ENCODE data around the gene TCEANC. TPM values are rescaled to one million over a fixed set of nuclear protein-coding genes. Genes with fewer than 3 reads are reported as not detected.
"Not testable (repeated sequence)": the region's sequence is repeated elsewhere in the genome, so short reads cannot be mapped to it uniquely, and the experiment has no call there.

The TCEANC gene
- total and polyA plus RNA-seq, 2 of the 4 experiments (the other 2 are of a cell fraction): 0.99 to 2.5 TPM

GRCh38 chrX:13676885-13677284 is 23.9 kb downstream of the TCEANC start:
- TF ChIP-seq ELK1 (IDR thresholded peaks at IDR 0.05; ENCODE audit: borderline replicate concordance, low read depth, low read length) (no peak), RCOR1 (IDR thresholded peaks at IDR 0.05; ENCODE audit: insufficient replicate concordance, low read length) (no peak), MAFK (IDR thresholded peaks at IDR 0.05; ENCODE audit: low read depth, low read length) (no peak), USF2 (IDR thresholded peaks at IDR 0.05; ENCODE audit: low read depth, low read length) (no peak), MXI1 (IDR thresholded peaks at IDR 0.05; ENCODE audit: borderline replicate concordance, low read depth, low read length) (no peak), MAZ (IDR thresholded peaks at IDR 0.05; ENCODE audit: borderline replicate concordance, low read depth, low read length) (no peak), RAD21 (IDR thresholded peaks at IDR 0.05; ENCODE audit: low read length) (no peak), POLR2A (IDR thresholded peaks at IDR 0.05; ENCODE audit: low read depth, low read length) (no peak), RFX5 (IDR thresholded peaks at IDR 0.05; ENCODE audit: low read depth, low read length) (no peak)
- no TSS peak for BruUV-seq (replicated peaks)

GRCh38 chrX:13679700-13680099 is 26.8 kb downstream of the TCEANC start:
- H2AFZ ChIP-seq (replicated peaks; ENCODE audit: low read length, poor library complexity); CTCF ChIA-PET: not testable (repeated sequence)

More at GRCh38 chrX:13676885-13677284, 23.9 kb downstream of the TCEANC start:
- H3K9ac ChIP-seq (ENCODE audit: low read depth, low read length): no peak overlapping the region
- dilution Hi-C loops (cut with HindIII; ENCODE audit: low sequenced_read_pairs, unreplicated experiment): no loop called here
- H3K36me3 ChIP-seq (ENCODE audit: control insufficient read depth, insufficient read depth, low read length): no peaks in the 10 kb centered on the region
- no peak for DNase-seq
- peaks cover 3% of the 10 kb centered on the region for H3K27me3 ChIP-seq (ENCODE audit: control insufficient read depth, insufficient read depth, low read length)
- H2BK15ac ChIP-seq (ENCODE audit: low read depth, low read length): no peak overlapping the region
- no peak overlapping the region for H3K4me3 ChIP-seq (ENCODE audit: insufficient read depth, low read depth, low read length)
- no peak overlapping the region for H3K18ac ChIP-seq (ENCODE audit: low read depth, low read length)
- ChIA-PET CTCF (no interaction called here), POLR2A (ENCODE audit: unreplicated experiment) (no interaction called here)
- H4K91ac ChIP-seq (ENCODE audit: insufficient read depth, low read depth, low read length): no peak overlapping the region
- in situ Hi-C loops (cut with MboI; ENCODE audit: low sequenced_read_pairs): no loop called here
- H2AK9ac ChIP-seq (replicated peaks; ENCODE audit: low read depth, low read length, poor library complexity): no peak overlapping the region
- no peak for ATAC-seq (ENCODE audit: low read depth)
- no peak overlapping the region for H3K14ac ChIP-seq (replicated peaks; ENCODE audit: low read depth, low read length)
- H2AFZ ChIP-seq (replicated peaks; ENCODE audit: low read length, poor library complexity): no peak overlapping the region
- H3K27ac ChIP-seq (ENCODE audit: insufficient read depth, low read length): no peak overlapping the region
- no peaks in the 10 kb centered on the region for H3K9me3 ChIP-seq (ENCODE audit: control insufficient read depth, insufficient read depth, low read length)
- H3K4me2 ChIP-seq (ENCODE audit: low read depth, low read length): no peak overlapping the region
- no peak overlapping the region for H2AK5ac ChIP-seq (ENCODE audit: low read depth, low read length)
- H2BK120ac ChIP-seq (ENCODE audit: low read depth, low read length): no peak overlapping the region
- no peaks in the 10 kb centered on the region for H3K4me1 ChIP-seq (ENCODE audit: control insufficient read depth, insufficient read depth, low read length)
- no peak overlapping the region for H3K23ac ChIP-seq (ENCODE audit: low read depth, low read length)
- no peak overlapping the region for H4K8ac ChIP-seq (ENCODE audit: low read depth in 2 of 2, low read length in 2 of 2)
- no peak overlapping the region for H3K4ac ChIP-seq (ENCODE audit: low read depth, low read length)
- no peak overlapping the region for H2BK5ac ChIP-seq (ENCODE audit: low read depth, low read length, poor library complexity, severe bottlenecking)
- H3K9me1 ChIP-seq (ENCODE audit: insufficient read depth, low read length): no peaks in the 10 kb centered on the region
- H4K5ac ChIP-seq (ENCODE audit: low read depth, low read length): no peak overlapping the region
- no peak overlapping the region for H2BK20ac ChIP-seq (ENCODE audit: low read depth, low read length)
- intact Hi-C loops (cut with micrococcal nuclease): no loop called here
- H3K56ac ChIP-seq (ENCODE audit: extremely low read depth, insufficient read depth, low read length): no peak overlapping the region
- H4K20me1 ChIP-seq (ENCODE audit: insufficient read depth, low read length): no peaks in the 10 kb centered on the region
- H3K79me1 ChIP-seq (ENCODE audit: low read depth in 1 of 2, low read length in 2 of 2): no peaks in the 10 kb centered on the region

More at GRCh38 chrX:13679700-13680099, 26.8 kb downstream of the TCEANC start:
- DNase-seq; H3K27ac ChIP-seq (ENCODE audit: insufficient read depth, low read length); H3K4me2 ChIP-seq (ENCODE audit: low read depth, low read length); H2BK15ac ChIP-seq (ENCODE audit: low read depth, low read length); H4K5ac ChIP-seq (ENCODE audit: low read depth, low read length); H2BK5ac ChIP-seq (ENCODE audit: low read depth, low read length, poor library complexity, severe bottlenecking); H3K23ac ChIP-seq (ENCODE audit: low read depth, low read length); H4K20me1 ChIP-seq (ENCODE audit: insufficient read depth, low read length); ATAC-seq (ENCODE audit: low read depth); BruUV-seq (replicated peaks); H3K9ac ChIP-seq (ENCODE audit: low read depth, low read length); H3K79me1 ChIP-seq (ENCODE audit: low read depth in 1 of 2, low read length in 2 of 2); dilution Hi-C loops (cut with HindIII; ENCODE audit: low sequenced_read_pairs, unreplicated experiment); H2AK5ac ChIP-seq (ENCODE audit: low read depth, low read length); H3K56ac ChIP-seq (ENCODE audit: extremely low read depth, insufficient read depth, low read length); in situ Hi-C loops (cut with MboI; ENCODE audit: low sequenced_read_pairs); H3K4me3 ChIP-seq (ENCODE audit: insufficient read depth, low read depth, low read length); H3K4ac ChIP-seq (ENCODE audit: low read depth, low read length); H2BK120ac ChIP-seq (ENCODE audit: low read depth, low read length); H4K91ac ChIP-seq (ENCODE audit: insufficient read depth, low read depth, low read length); H4K8ac ChIP-seq (ENCODE audit: low read depth in 2 of 2, low read length in 2 of 2); H3K14ac ChIP-seq (replicated peaks; ENCODE audit: low read depth, low read length); H3K18ac ChIP-seq (ENCODE audit: low read depth, low read length); intact Hi-C loops (cut with micrococcal nuclease); H2BK20ac ChIP-seq (ENCODE audit: low read depth, low read length); H3K4me1 ChIP-seq (ENCODE audit: control insufficient read depth, insufficient read depth, low read length); H3K36me3 ChIP-seq (ENCODE audit: control insufficient read depth, insufficient read depth, low read length); H3K9me1 ChIP-seq (ENCODE audit: insufficient read depth, low read length); H3K9me3 ChIP-seq (ENCODE audit: control insufficient read depth, insufficient read depth, low read length); POLR2A ChIA-PET (ENCODE audit: unreplicated experiment); H2AK9ac ChIP-seq (replicated peaks; ENCODE audit: low read depth, low read length, poor library complexity); H3K27me3 ChIP-seq (ENCODE audit: control insufficient read depth, insufficient read depth, low read length): not testable (repeated sequence)
- WGBS, 2 experiments (ENCODE audit: extremely low coverage in 2 of 2, insufficient read length in 1 of 2): no CpG with 5 or more reads among the region's 4 CpGs
